ENCODE measurements around the gene TMEM164. TPM values are rescaled to one million over a fixed set of nuclear protein-coding genes. Genes with fewer than 3 reads are reported as not detected.

The TMEM164 gene
- total RNA-seq, 2 donors from 2014 or later, result 45.5 to 445 TPM

DNA sequence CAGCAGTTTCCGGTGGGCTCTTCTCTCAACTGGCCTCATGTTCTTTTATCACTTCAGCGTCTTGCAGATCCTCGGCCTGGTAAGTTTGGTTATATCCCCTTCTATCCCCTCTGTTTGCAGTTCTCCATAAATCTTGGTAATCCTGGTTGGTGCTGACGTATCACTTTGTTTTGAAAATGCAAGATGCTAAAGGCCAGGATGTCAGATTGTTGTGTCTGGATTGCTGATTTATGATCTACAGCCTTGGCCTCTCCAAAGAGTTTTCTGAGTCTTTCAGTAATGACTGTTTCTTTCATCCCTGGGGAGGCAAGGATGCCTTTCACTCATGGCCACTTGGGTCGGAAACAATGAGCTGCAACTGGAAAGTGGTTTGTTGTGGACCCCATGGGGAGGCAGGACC, 168.5 kb downstream of the TMEM164 start:
- no peak overlapping the region for H3K27ac ChIP-seq
- H3K4me1 ChIP-seq (replicated peaks), result no peaks in the 10 kb centered on the region
- H3K4me3 ChIP-seq, result no peak overlapping the region
- no peaks in the 10 kb centered on the region for H3K27me3 ChIP-seq (replicated peaks; ENCODE audit: insufficient read depth)
- WGBS, result 95% methylated on average over 5 of the region's 5 CpGs
- no peak for DNase-seq (ENCODE audit: low spot score)
- intact Hi-C loops (cut with DNase I), result loop anchor here (10.0 kb wide), 1 partner anchor 143 kb away; the partner anchor contains the start of gene AMMECR1
- H3K9me3 ChIP-seq, result no peaks in the 10 kb centered on the region
- TF ChIP-seq, protein P1, sequence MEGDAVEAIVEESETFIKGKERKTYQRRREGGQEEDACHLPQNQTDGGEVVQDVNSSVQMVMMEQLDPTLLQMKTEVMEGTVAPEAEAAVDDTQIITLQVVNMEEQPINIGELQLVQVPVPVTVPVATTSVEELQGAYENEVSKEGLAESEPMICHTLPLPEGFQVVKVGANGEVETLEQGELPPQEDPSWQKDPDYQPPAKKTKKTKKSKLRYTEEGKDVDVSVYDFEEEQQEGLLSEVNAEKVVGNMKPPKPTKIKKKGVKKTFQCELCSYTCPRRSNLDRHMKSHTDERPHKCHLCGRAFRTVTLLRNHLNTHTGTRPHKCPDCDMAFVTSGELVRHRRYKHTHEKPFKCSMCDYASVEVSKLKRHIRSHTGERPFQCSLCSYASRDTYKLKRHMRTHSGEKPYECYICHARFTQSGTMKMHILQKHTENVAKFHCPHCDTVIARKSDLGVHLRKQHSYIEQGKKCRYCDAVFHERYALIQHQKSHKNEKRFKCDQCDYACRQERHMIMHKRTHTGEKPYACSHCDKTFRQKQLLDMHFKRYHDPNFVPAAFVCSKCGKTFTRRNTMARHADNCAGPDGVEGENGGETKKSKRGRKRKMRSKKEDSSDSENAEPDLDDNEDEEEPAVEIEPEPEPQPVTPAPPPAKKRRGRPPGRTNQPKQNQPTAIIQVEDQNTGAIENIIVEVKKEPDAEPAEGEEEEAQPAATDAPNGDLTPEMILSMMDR (IDR thresholded peaks at IDR 0.05), result no peak
- no peaks in the 10 kb centered on the region for H3K36me3 ChIP-seq

DNA sequence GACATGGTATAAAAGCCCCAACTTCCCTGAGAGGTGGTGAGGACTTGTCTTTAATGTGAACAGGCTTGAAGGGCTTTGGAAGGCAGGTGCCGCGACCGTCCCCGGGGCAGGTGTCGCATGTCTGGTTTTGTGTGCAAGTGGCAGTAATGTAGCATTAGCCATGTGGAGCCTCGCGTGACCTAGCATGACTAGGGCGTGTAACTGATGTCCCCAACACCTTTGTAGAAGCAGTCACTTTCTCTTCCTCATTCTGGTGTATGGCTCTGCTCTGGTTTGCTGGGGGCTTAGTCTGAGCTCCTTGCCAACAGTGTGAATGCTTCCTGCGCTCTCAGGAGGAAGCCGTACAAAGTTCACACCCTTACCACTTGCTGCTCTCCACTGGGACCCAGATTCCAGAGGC, 169.3 kb downstream of the TMEM164 start:
- Histone ChIP-seq H3K27ac (no peak overlapping the region), H3K9me3 (no peaks in the 10 kb centered on the region), H3K4me1 (replicated peaks) (no peaks in the 10 kb centered on the region), H3K4me3 (no peak overlapping the region), H3K36me3 (no peaks in the 10 kb centered on the region), H3K27me3 (replicated peaks; ENCODE audit: insufficient read depth) (no peaks in the 10 kb centered on the region)
- TF ChIP-seq, protein P1 (IDR thresholded peaks at IDR 0.05), result no peak
- no peak for TF ChIP-seq POLR2A (IDR thresholded peaks at IDR 0.05)
- TF ChIP-seq POLR2AphosphoS5 (IDR thresholded peaks at IDR 0.05), result no peak
- DNase-seq (ENCODE audit: low spot score), result no peak
- 96% methylated on average over 7 of the region's 10 CpGs for WGBS
- intact Hi-C loops (cut with DNase I), result loop anchor here (10.0 kb wide), 1 partner anchor 143 kb away; the partner anchor contains the start of gene AMMECR1

- Histone ChIP-seq H3K9me3 (no peaks in the 10 kb centered on the region), H3K27ac (peak overlapping the region; percentile 61 to 72), H3K4me1 (replicated peaks) (no peaks in the 10 kb centered on the region), H3K36me3 (no peaks in the 10 kb centered on the region), H3K4me3 (no peak overlapping the region), H3K27me3 (replicated peaks; ENCODE audit: insufficient read depth) (no peaks in the 10 kb centered on the region)
- WGBS, result 38% methylated on average over 16 of the region's 19 CpGs
- intact Hi-C loops (cut with DNase I), result loop anchor here (10.0 kb wide), 1 partner anchor 141 kb away; the partner anchor contains the start of gene AMMECR1
- peak; percentile 49 for DNase-seq (ENCODE audit: low spot score)
- peak; percentile 52 for TF ChIP-seq POLR2AphosphoS5 (IDR thresholded peaks at IDR 0.05)
- TF ChIP-seq, protein P1 (IDR thresholded peaks at IDR 0.05), result no peak
These were observed 170.6 kb downstream of the TMEM164 start for GRCh38 chrX:110173192-110174175.

DNA sequence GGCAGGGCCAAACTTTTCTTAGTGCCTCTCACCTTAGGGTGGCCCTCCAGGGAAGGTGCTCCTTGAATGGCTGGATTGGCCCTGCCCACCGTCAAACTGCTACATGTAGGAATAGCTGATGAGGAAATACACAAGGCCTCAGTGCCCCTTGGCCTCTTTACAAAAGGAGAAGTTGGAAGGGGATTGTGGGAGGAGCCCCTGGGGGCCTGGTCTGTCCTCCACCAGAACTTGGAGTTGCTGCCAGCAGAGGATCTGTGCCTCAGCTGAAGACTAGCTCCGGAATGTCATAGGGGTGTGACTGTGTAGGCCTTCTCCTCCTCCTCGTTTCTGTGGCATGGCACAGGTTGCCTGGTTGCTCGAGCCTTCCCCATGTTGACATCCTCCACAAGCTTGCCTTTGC, 172.2 kb downstream of the TMEM164 start:
- intact Hi-C loops (cut with DNase I), result loop anchor here (10.0 kb wide), 1 partner anchor 140 kb away; the partner anchor contains the start of gene AMMECR1
- no peaks in the 10 kb centered on the region for H3K27me3 ChIP-seq (replicated peaks; ENCODE audit: insufficient read depth)
- WGBS, result 88% methylated on average over 4 of the region's 4 CpGs
- DNase-seq (ENCODE audit: low spot score), result no peak
- H3K36me3 ChIP-seq, result no peaks in the 10 kb centered on the region
- TF ChIP-seq POLR2AphosphoS5 (IDR thresholded peaks at IDR 0.05) (no peak), POLR2A (IDR thresholded peaks at IDR 0.05) (no peak)
- TF ChIP-seq, protein P1 (IDR thresholded peaks at IDR 0.05), result no peak
- no peak overlapping the region for H3K4me3 ChIP-seq
- no peaks in the 10 kb centered on the region for H3K9me3 ChIP-seq
- no peak overlapping the region for H3K27ac ChIP-seq
- H3K4me1 ChIP-seq (replicated peaks), result no peaks in the 10 kb centered on the region
